Prostate gland (tissue), 2 donors: ENCODE measurements around the gene PRAF2. TPM values are rescaled to one million over a fixed set of nuclear protein-coding genes. Genes with fewer than 3 reads are reported as not detected.

Experiments used
- DNase-seq: peaks from one replicate; pipeline ENCODE4 v3.0.0-alpha.2; 2019; ENCODE audit warnings: low spot score
- H3K27ac ChIP-seq, 2 donors: fragments of 200-600 bp; sonication (generic); 2 replicates each; pipeline ENCODE4 v1.5.1; 2017 to 2019
- H3K27me3 ChIP-seq: fragments of 200-600 bp; sonication (generic); replicated peaks from 2 replicates; pipeline ENCODE4 v1.5.1; 2019; ENCODE audit not compliant: insufficient read depth
- H3K36me3 ChIP-seq, 2 donors: fragments of 200-600 bp; sonication (generic); 1 replicate in 1 of 2; 2 replicates in 1 of 2; pipeline versions ENCODE4 v1.5.1 to v1.8.1; 2017 to 2019
- H3K4me1 ChIP-seq: fragments of 200-600 bp; sonication (generic); replicated peaks from 2 replicates; pipeline ENCODE4 v1.5.1; 2019
- H3K4me3 ChIP-seq, 2 donors: fragments of 200-600 bp; sonication (generic); 2 replicates each; pipeline ENCODE4 v1.5.1; 2017 to 2019
- H3K9me3 ChIP-seq: fragments of 200-600 bp; sonication (generic); 2 replicates; pipeline ENCODE4 v1.5.1; 2017
- CTCF ChIP-seq, 4 experiments: fragments of 200-600 bp in 2 of 4; fragments of 450-650 bp in 2 of 4; sonication (generic) in 2 of 4; IDR thresholded peaks; 1 replicate in 3 of 4; 2 replicates in 1 of 4; pipeline ENCODE4 v1.5.1; 2016 to 2019; ENCODE audit warnings: antibody characterized with exemption in 4 of 4, mild to moderate bottlenecking in 2 of 4, moderate library complexity in 2 of 4
- POLR2A ChIP-seq: fragments of 450-650 bp; IDR thresholded peaks from one replicate; pipeline ENCODE4 v1.6.1; 2016; ENCODE audit warnings: antibody characterized with exemption, mild to moderate bottlenecking
- POLR2AphosphoS5 ChIP-seq: sonication (generic); formaldehyde crosslinking; IDR thresholded peaks from one replicate; pipeline ENCODE4 v1.6.1; 2017; ENCODE audit warnings: antibody characterized with exemption
- WGBS: methylation state at CpG from one replicate; pipeline ENCODE4 v1.1.5; 2018; 5-methylcytosine and 5-hydroxymethylcytosine counted together
- intact Hi-C: fragments of 100-400 bp; cut with DNase I; formaldehyde crosslinking; loops from one replicate; pipeline ENCODE4 v1.14.2; 2022
- total RNA-seq, 2 donors: library from RNA; depleted of rRNA; stranded (reverse); fragments of >200 nt; gene quantifications; one replicate each; pipeline ENCODE4 v1.1.0, GENCODE V29; 2016

PRAF2 gene
- total RNA-seq, 2 donors from 2014 or later = 13.9 to 42.9 TPM

GRCh38 chrX:49077941-49078340, 4.1 kb upstream of the PRAF2 start:
- 77% methylated on average over 5 of the region's 5 CpGs for WGBS
- DNase-seq = no peak
- no peaks in the 10 kb centered on the region for H3K27me3 ChIP-seq
- no peaks in the 10 kb centered on the region for H3K4me1 ChIP-seq
- H3K27ac ChIP-seq = no peak overlapping the region
- no peak overlapping the region for H3K4me3 ChIP-seq
- intact Hi-C loops = no loop called here
- H3K36me3 ChIP-seq = no peaks in the 10 kb centered on the region
- no peaks in the 10 kb centered on the region for H3K9me3 ChIP-seq
- TF ChIP-seq POLR2A (no peak), CTCF (IDR thresholded peaks at IDR 0.05) (no peak), POLR2AphosphoS5 (no peak)

- TF ChIP-seq CTCF (IDR thresholded peaks at IDR 0.05) = no peak
- TF ChIP-seq POLR2A = no peak
- TF ChIP-seq POLR2AphosphoS5 = no peak
- WGBS = 78% methylated on average over 13 of the region's 13 CpGs
- H3K4me3 ChIP-seq = no peak overlapping the region
Observed at GRCh38 chrX:49075347-49075746, 1.5 kb upstream of the PRAF2 start.

GRCh38 chrX:49072712-49073095, 1.1 kb downstream of the PRAF2 start:
- Histone ChIP-seq H3K27ac (peak overlapping the region in 1 of 2 donors; percentile 19), H3K36me3 (no peaks in the 10 kb centered on the region), H3K4me3 (peak overlapping the region in 1 of 2 donors; percentile 25), H3K9me3 (no peaks in the 10 kb centered on the region), H3K27me3 (no peaks in the 10 kb centered on the region), H3K4me1 (no peaks in the 10 kb centered on the region)
- 10% methylated on average over 10 of the region's 10 CpGs for WGBS
- intact Hi-C loops = no loop called here
- no peak for DNase-seq
- no peak for TF ChIP-seq POLR2A
- TF ChIP-seq CTCF (IDR thresholded peaks at IDR 0.05) = no peak
- no peak for TF ChIP-seq POLR2AphosphoS5

More at GRCh38 chrX:49075347-49075746, 1.5 kb upstream of the PRAF2 start:
- no peaks in the 10 kb centered on the region for H3K27me3 ChIP-seq
- H3K27ac ChIP-seq = no peak overlapping the region
- intact Hi-C loops = no loop called here
- H3K9me3 ChIP-seq = no peaks in the 10 kb centered on the region
- H3K4me1 ChIP-seq = no peaks in the 10 kb centered on the region
- no peaks in the 10 kb centered on the region for H3K36me3 ChIP-seq
- DNase-seq = no peak

- H3K9me3 ChIP-seq = no peaks in the 10 kb centered on the region
- WGBS = 23% methylated on average over 28 of the region's 63 CpGs
- H3K4me1 ChIP-seq = no peaks in the 10 kb centered on the region
- peak overlapping the region; percentile 19 to 33 for H3K27ac ChIP-seq
- peak overlapping the region in 1 of 2 donors; percentile 25 for H3K4me3 ChIP-seq
- TF ChIP-seq CTCF (IDR thresholded peaks at IDR 0.05) (no peak), POLR2A (no peak), POLR2AphosphoS5 (peak; percentile 46)
- intact Hi-C loops = no loop called here
- H3K27me3 ChIP-seq = no peaks in the 10 kb centered on the region
- H3K36me3 ChIP-seq = no peaks in the 10 kb centered on the region
- DNase-seq = peak; percentile 75
Observed at GRCh38 chrX:49071877-49072711, 1.7 kb downstream of the PRAF2 start.

- no peaks in the 10 kb centered on the region for H3K9me3 ChIP-seq
- TF ChIP-seq CTCF (IDR thresholded peaks at IDR 0.05) (no peak), POLR2A (no peak), POLR2AphosphoS5 (no peak)
- WGBS = 78% methylated on average over 4 of the region's 4 CpGs
- H3K27ac ChIP-seq = no peak overlapping the region
- no peak for DNase-seq
- no peak overlapping the region for H3K4me3 ChIP-seq
- H3K4me1 ChIP-seq = no peaks in the 10 kb centered on the region
- intact Hi-C loops = no loop called here
- H3K27me3 ChIP-seq = no peaks in the 10 kb centered on the region
- H3K36me3 ChIP-seq = no peaks in the 10 kb centered on the region
Observed at GRCh38 chrX:49070988-49071387, 2.8 kb downstream of the PRAF2 start.
